Muscle layer of duodenum (tissue), 2 donors: ENCODE data around the gene DSCAM.

Experiments used
- H3K27ac ChIP-seq: one replicate; pipeline ENCODE4 v1.7.0; 2013; ENCODE audit warnings: mild to moderate bottlenecking, low read length
- H3K27me3 ChIP-seq: one replicate; pipeline ENCODE4 v1.7.0; 2013; ENCODE audit warnings: low read depth, mild to moderate bottlenecking, control low read depth, low read length
- H3K36me3 ChIP-seq, 2 donors: one replicate each; pipeline ENCODE4 v1.7.0; 2013; ENCODE audit warnings: low read length in 2 of 2, control low read depth in 1 of 2, mild to moderate bottlenecking in 1 of 2; ENCODE audit not compliant: insufficient read depth in 2 of 2, control insufficient read depth in 1 of 2
- H3K4me1 ChIP-seq, 2 donors: one replicate each; pipeline ENCODE4 v1.7.0; 2013; ENCODE audit warnings: low read length in 2 of 2, mild to moderate bottlenecking in 2 of 2, control low read depth in 1 of 2, moderate library complexity in 1 of 2; ENCODE audit not compliant: insufficient read depth in 2 of 2, control insufficient read depth in 1 of 2
- H3K4me3 ChIP-seq, 2 donors: one replicate each; pipeline ENCODE4 v1.7.0; 2013; ENCODE audit warnings: low read length in 2 of 2, low read depth in 1 of 2, mild to moderate bottlenecking in 1 of 2
- H3K9me3 ChIP-seq, 2 donors: one replicate each; pipeline ENCODE4 v1.7.0; 2013; ENCODE audit warnings: low read length in 2 of 2, control low read depth in 1 of 2, mild to moderate bottlenecking in 1 of 2; ENCODE audit not compliant: control insufficient read depth in 1 of 2
- donor health status: healthy.

Gene DSCAM

DNA sequence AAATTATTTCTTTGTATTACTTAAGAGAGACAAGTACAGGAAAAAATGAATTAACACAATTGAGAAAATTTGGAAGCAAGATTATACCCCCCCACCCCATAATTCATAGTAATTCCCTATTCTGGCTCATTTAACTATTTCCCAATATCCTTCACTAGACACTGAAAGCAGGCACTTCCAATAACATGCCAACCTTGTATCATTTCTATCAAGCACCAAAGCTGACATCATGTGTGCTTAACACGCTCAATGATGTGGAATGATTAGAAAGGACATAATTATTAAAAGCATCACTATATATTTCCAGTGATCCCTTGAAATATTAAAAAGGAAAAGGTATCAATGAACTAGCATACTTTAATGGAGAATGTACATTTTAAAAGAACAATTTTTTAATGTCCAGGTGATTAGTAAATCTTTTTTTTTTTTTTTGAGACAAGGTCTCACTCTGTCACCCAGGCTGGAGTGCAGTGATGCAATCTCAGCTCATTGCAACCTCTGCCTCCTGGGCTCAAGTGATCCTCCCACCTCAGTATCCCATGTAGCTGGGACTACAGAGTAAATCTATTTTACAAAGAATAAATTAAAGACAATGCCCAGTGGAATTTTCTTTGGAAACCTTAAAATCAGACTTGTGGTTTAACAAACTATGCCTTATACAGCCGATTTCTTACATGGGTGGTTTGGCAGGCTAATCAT, 443.9 kb downstream of the DSCAM start:
- Histone ChIP-seq H3K27ac (no peak overlapping the region), H3K27me3 (no peaks in the 10 kb centered on the region), H3K9me3 (no peaks in the 10 kb centered on the region), H3K36me3 (no peaks in the 10 kb centered on the region), H3K4me3 (no peak overlapping the region), H3K4me1 (peaks cover 0 to 12% of the 10 kb centered on the region in 2 donors)

DNA sequence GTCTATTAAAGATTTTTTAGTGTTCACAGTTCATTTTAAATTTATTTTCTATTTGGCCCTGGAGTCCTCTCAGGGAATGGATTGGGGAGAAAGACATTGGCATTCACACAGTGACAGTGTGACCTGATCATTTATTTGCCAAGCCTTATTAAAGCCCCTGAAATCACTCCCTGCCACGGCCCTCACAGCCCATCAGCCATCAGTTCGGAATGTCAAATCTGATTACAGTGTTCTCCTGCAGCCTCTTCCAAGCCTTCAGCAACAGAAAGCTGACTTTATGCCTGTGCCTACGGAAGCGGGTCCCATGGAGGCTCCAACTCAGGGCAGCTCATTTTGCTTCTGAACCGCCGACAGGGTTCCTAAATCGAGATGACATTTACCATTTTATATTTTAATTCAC, 451.2 kb downstream of the DSCAM start:
- no peaks in the 10 kb centered on the region for H3K27me3 ChIP-seq
- no peak overlapping the region for H3K27ac ChIP-seq
- H3K4me3 ChIP-seq = no peak overlapping the region
- H3K9me3 ChIP-seq = no peaks in the 10 kb centered on the region
- no peaks in the 10 kb centered on the region for H3K36me3 ChIP-seq
- no peaks in the 10 kb centered on the region for H3K4me1 ChIP-seq

DNA sequence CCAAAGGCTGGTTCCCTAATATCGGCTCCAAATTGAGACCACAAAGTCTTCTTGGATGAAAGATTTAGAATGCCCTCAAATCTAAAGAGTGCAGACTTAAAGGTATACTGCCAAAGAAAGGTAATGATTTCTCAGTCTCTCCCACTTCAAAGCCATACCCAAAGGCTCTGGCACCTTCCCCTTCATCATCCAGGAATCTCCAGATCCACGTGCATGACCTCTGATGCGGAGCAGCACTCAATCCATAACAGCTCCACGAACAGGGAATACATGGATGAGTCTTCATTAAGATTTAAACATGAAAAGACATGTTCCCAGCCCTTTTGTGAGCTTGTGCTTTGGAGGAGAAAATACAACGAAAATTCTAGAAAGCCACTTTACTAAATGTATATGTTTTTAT, 453.9 kb downstream of the DSCAM start:
- Histone ChIP-seq H3K27me3 (no peaks in the 10 kb centered on the region), H3K27ac (no peak overlapping the region), H3K4me3 (no peak overlapping the region), H3K36me3 (no peaks in the 10 kb centered on the region), H3K9me3 (no peaks in the 10 kb centered on the region), H3K4me1 (no peaks in the 10 kb centered on the region)

DNA sequence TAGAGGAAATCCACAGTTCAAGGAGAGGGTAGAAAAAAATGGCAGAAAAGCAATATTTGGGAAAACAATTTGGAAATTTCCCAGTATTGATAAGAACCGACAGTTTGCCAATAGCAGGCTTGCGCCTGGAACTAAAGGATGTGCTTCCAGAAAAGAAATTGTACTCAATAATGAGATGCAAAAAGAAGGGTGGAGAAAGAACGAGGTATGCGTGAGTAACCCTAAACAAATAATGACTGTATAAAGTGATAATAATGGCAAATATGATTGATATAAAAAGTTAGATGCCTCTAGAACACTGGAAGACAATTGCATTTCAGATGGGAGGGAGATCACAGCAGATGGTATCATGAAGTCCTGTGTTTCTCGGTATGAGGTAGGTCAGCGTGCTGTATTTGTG, 458.9 kb downstream of the DSCAM start:
- Histone ChIP-seq H3K27me3 (no peaks in the 10 kb centered on the region), H3K27ac (no peak overlapping the region), H3K4me3 (no peak overlapping the region), H3K9me3 (no peaks in the 10 kb centered on the region), H3K36me3 (no peaks in the 10 kb centered on the region), H3K4me1 (no peaks in the 10 kb centered on the region)

DNA sequence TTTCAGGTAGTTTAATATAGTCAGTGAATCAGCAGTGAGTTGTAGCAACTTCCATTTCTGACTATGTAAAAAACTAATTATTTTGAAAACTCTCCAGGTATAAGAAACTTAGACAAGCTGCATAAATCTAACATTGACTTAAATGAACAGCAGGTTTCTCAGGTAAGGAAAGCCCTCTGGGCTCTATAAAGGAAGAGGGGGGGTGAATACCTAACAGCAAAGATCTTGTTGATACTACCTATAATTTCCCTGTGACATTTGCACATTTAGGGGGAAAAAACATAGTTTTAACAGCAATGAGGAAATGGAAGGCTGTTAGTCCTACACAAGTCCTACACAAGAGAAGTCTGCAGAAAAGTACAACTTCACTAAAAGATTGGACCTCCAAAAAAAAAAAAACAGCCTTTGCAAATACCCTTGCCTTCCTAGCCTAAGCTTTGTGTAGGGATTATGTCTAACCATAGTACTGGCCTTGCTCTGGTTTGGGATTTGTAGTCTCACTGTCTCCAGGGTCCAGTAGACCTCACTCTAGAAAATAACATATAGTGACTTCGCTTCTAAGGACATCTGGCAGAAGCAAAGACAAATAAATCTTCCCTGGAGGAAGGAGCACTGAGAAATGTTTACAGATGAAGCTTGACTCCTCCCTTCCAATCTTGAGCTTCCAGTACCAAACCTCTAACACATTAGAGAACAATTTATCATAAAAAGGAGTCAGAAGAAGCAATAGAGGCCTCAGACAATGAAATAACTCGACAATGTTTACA, 459.8 kb downstream of the DSCAM start:
- H3K4me1 ChIP-seq = no peaks in the 10 kb centered on the region
- no peaks in the 10 kb centered on the region for H3K36me3 ChIP-seq
- H3K4me3 ChIP-seq = no peak overlapping the region
- no peaks in the 10 kb centered on the region for H3K9me3 ChIP-seq
- H3K27me3 ChIP-seq = no peaks in the 10 kb centered on the region
- no peak overlapping the region for H3K27ac ChIP-seq

DNA sequence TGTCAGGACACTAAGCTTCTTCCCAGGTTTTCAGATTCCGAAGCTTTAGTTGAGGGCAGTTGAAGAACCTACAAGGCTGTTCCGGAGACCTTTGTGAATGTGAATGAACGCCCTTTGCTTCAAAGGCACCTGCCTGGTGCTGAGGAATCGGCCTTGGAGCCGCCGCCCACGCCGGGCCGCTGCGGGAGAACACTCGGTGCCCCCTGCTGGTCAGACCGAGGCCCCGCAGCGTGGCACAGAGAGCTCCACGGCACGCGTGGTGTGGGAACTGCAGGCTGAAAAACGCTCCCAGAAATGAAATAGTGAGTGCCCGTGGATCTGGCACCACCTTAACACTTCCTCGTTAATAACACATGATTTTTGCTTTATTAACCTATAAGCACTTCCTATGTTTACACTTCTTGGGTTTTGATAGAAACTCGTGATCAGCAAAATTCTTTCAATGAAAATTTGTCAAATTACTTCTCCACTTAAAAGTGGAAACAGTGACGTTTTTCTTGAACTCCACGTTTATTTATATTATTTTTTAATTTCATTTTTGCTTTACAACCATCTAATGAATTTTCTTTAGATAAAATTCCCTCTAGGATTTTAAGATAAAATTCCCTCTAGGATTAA, 460.6 kb downstream of the DSCAM start:
- H3K9me3 ChIP-seq = no peaks in the 10 kb centered on the region
- no peak overlapping the region for H3K4me3 ChIP-seq
- H3K27ac ChIP-seq = no peak overlapping the region

DNA sequence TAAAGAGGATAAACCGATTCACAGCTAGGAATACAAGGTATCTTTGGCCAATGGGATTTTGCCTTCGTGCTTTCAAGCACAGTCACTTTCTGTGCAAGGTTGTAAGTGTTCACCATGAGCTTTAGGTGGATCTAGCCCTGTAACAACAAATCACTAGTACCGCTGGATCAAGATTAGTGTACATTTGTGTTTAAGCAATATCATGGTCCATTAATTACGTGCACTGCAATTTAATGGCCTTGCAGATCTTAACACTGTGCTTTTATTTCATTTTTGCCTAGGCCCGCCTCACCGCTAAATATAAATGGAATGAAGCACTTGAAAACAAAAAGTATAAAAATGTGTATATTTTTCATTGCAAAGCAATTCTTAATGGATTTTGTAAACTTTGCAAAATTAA, 461.1 kb downstream of the DSCAM start:
- Histone ChIP-seq H3K4me1 (no peaks in the 10 kb centered on the region), H3K27me3 (no peaks in the 10 kb centered on the region), H3K36me3 (no peaks in the 10 kb centered on the region), H3K9me3 (no peaks in the 10 kb centered on the region), H3K4me3 (no peak overlapping the region), H3K27ac (no peak overlapping the region)

More for the DNA sequence above, 460.6 kb downstream of the DSCAM start:
- Histone ChIP-seq H3K36me3 (no peaks in the 10 kb centered on the region), H3K27me3 (no peaks in the 10 kb centered on the region), H3K4me1 (no peaks in the 10 kb centered on the region)

DNA sequence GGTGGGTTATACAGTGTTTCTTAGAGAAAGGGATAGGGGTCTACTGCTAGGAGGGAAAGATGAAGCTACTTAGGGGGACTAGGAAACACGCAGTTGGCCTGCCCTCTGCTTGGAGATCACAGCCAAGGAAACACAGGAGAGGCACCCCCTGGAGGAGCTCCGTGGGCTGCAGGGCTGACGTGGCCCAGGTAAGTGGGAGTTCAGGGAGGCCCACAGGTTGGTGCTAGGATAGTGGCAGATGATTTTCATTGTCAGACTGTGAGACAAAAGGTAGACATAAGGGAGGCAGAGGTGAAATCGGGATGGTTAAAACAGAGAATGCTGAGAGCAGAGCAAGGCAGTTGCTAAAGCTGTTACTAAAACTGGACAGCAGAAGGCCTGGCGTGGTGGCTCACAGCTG, 463.0 kb downstream of the DSCAM start:
- Histone ChIP-seq H3K27me3 (no peaks in the 10 kb centered on the region), H3K9me3 (no peaks in the 10 kb centered on the region), H3K4me1 (no peaks in the 10 kb centered on the region), H3K27ac (no peak overlapping the region), H3K36me3 (no peaks in the 10 kb centered on the region), H3K4me3 (no peak overlapping the region)

DNA sequence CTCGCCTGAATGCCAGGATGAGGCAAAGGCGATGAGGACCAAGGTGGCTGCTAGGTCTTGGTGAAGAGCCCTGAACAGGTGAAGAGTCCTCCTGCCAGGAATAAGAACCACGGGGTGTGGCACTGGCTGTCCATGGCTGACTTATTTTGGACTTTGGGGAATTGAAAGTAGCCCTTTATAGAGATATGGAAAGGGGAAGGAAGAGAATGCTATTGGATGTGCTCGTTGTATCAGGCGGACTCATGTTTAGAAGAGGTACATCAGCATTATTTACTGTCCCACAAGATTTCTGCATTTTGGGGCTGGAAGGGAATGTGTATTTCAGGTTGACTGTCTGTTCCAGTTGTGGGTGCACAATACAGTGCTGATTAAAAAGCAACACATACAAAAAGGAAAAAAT, 465.8 kb downstream of the DSCAM start:
- H3K4me1 ChIP-seq = no peaks in the 10 kb centered on the region
- no peak overlapping the region for H3K4me3 ChIP-seq
- H3K27ac ChIP-seq = no peak overlapping the region
- H3K27me3 ChIP-seq = no peaks in the 10 kb centered on the region
- H3K36me3 ChIP-seq = no peaks in the 10 kb centered on the region
- H3K9me3 ChIP-seq = no peaks in the 10 kb centered on the region

DNA sequence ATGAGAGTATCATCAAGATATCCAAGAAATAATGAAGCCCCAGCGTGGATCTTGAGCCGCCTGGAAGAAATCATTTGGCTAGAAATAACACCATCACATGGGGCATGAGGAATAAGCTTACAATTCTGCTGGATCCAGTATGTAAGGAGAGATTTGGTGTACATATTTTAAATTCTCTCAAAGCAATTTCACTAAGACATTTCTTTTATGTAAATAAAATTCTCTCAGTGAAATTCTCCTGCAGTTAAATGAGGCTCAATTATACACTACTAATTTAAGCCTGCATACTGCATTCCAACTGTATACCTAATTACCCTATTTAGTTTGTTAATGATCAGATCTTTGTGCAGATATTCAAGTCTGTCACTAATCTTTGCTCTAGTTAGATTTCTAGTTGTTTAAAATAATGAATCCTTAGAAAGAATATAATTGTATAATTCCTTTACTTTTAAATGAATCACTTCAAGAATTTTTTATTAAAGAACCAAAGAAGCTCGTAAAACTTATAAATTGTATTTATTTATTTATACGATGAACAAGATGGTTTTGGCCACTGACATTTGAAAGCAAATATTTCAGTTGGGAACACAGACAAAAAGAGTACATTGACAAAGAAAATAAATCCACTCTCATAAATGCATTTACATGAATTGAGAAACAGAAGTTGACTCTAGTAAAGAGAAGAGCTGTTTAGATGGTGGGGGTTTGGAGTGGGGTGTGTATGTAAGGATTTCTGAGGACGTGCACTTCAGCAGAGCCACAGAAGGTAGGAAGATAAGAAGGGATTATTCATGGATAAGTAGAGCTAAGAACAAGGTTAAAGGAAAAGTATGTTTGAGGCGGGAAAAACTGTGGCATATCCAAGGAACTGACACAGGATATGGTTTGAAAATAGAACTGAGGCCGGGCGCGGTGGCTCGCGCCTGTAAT, 466.8 kb downstream of the DSCAM start:
- Histone ChIP-seq H3K36me3 (no peaks in the 10 kb centered on the region), H3K4me3 (no peak overlapping the region), H3K27ac (no peak overlapping the region), H3K4me1 (no peaks in the 10 kb centered on the region), H3K27me3 (no peaks in the 10 kb centered on the region), H3K9me3 (no peaks in the 10 kb centered on the region)

DNA sequence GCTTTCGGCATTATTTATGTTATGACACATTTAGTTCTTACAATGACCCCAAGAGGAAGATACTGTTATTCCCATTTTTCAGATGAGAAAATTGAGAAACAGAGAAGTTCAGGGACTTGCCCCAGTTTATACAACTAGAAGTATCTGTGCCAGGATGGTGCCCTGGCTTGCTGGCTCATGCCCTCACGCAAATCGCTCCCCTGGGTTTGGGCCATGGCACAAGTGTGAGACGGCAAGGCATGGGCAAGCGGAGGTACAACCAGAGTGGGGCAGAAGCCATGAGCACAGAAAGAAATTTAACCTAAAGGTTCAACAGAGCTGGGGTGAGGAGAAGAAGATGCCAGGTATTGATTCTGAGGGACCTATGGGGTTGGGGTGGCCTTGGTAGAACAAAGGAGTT, 469.8 kb downstream of the DSCAM start:
- Histone ChIP-seq H3K9me3 (no peaks in the 10 kb centered on the region), H3K4me1 (no peaks in the 10 kb centered on the region), H3K4me3 (no peak overlapping the region), H3K27me3 (no peaks in the 10 kb centered on the region), H3K27ac (no peak overlapping the region), H3K36me3 (no peaks in the 10 kb centered on the region)
